HG02981 (cell line): ENCODE measurements around the gene TNFRSF8.
"Not testable (repeated sequence)": the region's sequence is repeated elsewhere in the genome, so short reads cannot be mapped to it uniquely, and the experiment has no call there.

Experiments
- ATAC-seq: cut with Tn5 transposase; IDR thresholded peaks from one replicate; pipeline ENCODE4 v1.9.1; 2021; ENCODE audit warnings: mild to moderate bottlenecking, moderate library complexity; ENCODE audit not compliant: unreplicated experiment

TNFRSF8 gene

DNA sequence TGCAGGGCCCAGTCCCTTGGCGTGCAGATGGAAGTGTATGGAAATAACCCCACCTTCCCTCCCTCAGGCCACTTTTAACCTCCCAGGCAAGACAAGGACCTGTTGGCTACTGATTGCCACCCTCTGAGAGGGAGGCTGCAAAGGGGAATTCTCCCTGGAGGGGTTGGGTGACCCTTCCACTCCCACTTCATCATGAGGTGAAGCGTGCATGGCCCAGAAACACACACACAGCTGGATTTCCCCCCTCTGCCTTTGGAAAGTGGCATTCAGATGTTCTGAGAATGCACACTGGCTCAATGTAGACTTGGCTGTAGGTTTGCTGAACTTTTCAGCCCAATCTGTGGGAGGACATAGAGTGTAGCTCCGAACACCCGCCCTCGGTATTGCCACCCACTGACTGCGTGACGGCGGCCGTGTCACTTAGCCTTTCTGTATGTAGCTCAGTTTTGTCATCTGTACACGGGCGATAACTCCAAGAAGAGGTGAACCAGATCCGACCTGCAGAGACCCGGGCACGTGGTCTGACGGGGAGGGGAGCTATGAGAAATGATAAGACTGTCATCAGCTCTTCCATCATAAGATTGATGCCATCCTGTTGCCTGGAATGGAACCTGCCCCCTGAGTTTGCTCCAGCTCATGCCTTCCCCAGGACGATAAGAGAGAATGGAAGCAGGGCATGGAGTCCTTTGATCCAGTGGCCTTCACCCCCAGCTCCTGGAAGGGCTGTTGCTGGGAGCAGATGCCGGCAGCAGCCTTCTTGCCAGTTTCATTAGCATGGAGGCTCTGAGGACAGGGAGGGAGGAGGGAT, 24.5 kb upstream of the TNFRSF8 start:
- ATAC-seq, result no peak

DNA sequence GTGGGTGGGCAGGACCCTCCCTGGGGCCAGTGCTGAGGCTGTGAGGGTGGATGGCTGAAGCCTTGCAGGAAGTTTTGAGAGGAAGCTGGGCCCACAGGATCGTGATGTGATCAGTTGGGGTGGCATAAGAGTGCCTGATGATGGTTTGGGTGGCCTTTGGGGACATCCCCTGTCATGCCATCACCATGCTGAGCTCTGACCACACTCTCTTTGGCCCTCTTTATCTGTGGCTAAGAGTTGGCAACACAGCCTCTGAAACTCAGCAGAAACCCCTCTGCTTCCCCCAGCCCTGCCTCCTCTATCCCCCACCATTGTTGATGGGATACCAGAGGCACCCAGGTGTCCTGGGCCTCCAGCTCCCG, 24.0 kb upstream of the TNFRSF8 start:
- ATAC-seq, result no peak

DNA sequence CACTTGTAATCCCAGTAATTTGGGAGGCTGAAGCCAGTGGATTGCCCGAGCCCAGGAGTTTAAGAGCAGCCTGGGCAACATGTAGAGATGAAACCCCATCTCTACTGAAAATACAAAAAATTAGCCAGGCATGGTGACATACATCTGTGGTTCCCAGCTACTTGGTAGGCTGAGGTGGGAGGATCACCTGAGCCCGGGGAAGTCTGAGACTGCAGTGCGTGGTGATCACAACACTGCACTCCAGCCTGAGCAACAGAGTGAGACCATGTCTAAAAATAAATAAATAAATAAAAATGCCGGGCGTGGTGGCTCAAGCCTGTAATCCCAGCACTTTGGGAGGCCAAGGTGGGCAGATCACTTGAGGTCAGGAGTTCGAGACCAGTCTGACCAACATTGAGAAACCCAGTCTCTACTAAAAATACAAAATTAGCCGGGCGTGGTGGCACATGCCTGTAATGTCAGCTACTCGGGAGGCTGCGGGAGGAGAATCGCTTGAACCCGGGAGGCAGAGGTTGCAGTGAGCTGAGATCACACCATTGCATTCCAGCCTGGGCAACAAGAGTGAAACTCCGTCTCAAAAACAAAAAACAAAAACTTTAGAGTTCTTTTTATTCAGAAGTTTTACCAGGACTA, 23.2 kb upstream of the TNFRSF8 start:
- peak; percentile 33 for ATAC-seq

DNA sequence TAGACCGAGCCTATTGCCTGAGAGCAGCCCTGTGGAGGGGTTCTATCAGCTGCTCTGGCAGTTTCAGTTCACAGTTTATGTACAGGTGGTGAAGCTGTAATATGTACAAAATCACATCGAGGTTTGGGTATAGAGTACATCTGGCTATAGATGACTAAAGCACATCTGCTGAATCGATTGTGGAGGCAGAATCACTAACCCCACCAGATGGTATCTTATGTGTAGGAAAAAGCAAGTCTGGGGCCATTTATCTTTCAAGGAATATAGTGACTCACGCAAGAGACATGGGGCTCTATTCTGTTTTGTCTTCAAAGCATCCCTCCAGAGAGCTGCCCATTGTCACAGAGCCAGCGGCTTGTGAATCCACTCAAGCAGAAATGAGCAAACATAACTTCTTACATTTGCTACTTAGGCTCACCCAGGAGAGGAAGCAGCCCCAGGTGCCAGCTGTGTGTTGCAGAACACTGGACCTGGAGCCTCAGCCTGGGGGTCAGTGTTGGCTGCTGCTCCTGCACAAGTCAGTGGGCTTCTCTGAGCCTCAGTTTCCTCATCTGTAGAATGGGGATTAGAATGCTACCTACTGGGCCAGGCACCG, 22.5 kb upstream of the TNFRSF8 start:
- peak; percentile 71 for ATAC-seq

DNA sequence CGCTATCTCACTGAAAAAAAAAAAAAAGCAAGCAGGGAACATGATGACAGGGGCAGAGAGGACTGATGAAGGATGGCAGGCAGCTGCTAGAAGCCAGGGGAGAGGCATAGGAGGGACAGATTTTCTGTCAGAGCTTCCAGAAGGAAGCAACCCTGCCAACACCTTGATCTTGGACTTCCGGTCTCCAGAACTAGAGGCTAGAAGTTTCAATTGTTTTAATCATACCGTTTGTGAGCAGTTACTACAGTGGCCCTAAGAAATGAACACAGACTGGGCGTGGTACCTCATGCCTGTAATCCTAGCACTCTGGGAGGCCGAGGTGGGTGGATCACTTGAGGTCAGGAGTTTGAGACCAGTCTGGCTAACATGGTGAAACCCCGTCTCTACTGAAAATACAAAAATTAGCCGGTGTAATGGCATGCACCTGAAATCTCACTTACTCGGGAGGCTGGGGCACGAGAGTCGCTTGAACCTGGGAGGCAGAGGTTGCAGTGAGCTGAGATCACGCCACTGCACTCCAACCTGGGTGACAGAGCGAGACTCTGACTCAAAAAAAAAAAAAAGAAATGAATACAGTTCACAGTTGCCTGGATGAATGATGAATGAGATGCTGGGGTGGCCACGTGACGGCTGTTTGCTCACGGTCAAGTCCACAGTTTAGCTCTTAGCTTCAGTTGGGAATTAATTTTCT, 18.8 kb upstream of the TNFRSF8 start:
- ATAC-seq, result not testable (repeated sequence)

DNA sequence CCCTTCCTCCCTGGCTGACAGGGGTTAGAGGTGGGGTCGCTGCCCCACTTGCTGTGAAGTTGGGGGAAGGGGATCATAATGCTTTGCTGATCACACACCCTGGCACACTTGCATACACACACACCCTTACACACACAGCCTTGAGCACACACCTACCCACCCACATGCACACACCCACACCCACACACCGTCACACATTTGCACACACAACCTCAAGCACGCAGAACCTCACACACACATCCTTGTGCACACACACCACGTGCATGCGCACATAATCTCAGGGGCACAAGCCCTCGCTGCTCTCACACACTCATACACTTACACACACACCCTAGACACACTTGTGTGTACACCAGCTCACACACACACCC, 16.4 kb upstream of the TNFRSF8 start:
- no peak for ATAC-seq

DNA sequence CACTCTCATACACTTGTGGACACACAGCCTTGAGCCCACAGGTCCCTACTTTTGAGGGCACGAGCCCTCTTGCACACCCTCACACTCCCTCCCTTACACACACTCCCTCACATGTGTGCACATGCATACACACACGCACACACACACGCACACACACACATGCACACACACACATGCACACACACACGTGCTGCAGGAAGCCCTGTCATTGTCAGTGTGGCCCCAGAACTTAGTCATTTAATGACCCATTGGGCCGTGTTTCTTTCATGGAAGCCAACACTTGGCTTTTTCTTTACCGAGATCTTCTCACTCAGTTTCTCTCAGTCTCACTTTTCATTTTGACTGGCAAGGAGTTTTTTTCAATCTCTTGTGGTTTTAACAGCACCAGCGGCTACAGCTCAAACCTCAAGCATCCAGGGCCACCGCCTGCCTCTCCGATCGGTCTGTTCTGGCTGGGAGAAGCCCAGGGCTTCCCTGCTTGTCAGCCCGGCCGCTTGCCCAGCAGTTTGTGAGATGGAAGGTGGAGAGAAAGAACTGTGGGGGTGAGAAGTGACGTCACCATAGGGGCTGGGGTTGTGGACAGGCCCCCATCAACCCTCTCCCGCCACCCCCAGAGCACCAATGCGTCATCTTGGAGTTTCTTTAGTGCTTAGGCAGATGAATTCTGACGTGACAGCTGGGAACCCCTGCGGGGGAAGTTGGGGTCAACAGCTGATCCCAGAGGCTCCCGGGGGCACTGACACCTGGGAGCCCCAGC, 15.8 kb upstream of the TNFRSF8 start:
- ATAC-seq, result peak; percentile 38

DNA sequence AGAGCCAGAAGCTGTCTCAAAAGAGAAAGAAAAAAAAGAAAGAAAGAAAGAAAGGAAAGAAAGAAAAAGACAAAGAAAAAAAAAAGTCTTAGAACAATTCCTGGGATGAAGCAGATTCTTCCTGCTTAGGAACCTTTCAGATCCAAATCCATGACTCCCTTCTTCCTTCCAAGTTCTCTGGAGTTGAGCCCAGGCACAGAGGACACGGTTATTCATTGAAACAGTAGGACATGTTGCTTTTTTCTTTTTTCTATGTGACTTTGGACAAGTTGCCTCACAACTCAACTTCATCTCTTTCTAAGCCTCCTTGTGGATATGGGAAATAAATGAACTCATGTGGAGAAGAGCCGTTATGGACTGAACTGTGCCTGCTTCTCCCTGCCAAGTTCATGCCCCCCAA, 14.7 kb upstream of the TNFRSF8 start:
- no peak for ATAC-seq

DNA sequence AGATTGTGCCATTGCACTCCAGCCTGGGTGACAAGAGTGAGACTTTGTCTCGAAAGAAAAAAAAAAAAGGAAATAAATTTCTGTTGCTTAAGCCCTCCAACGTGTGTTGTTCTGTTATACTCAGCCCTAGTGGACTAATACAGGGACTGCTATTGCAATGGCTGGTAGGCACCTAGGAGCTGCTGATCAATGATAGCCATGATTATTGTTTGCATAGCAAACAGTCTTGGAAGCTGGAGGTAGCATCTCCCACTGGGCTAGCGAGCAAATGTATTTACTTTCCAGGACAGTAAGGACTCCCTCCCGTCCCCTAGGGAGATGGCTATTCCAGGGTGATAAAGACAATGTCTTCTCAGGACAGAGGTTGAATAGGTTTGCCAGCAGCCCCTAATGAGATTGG, 13.5 kb upstream of the TNFRSF8 start:
- ATAC-seq, result no peak

DNA sequence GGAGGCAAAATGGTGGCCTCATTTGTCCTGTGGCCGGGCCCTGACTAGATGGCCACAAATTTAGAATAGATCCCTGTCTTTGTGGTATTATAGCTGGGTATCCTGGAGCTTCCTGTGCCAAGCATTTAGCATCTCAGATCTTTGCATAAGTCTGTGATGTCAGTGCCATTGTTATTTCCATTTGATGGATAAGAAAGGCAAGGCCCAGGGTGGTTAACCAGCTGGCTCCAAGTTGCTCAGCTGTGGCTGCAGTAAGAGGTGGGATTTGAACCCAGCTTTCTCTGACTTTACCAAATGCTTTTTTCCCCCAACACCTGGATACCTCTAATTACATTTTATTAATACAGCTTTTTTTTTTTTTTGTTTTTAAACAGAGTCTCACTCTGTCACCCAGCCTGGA, 11.7 kb upstream of the TNFRSF8 start:
- ATAC-seq, result no peak

DNA sequence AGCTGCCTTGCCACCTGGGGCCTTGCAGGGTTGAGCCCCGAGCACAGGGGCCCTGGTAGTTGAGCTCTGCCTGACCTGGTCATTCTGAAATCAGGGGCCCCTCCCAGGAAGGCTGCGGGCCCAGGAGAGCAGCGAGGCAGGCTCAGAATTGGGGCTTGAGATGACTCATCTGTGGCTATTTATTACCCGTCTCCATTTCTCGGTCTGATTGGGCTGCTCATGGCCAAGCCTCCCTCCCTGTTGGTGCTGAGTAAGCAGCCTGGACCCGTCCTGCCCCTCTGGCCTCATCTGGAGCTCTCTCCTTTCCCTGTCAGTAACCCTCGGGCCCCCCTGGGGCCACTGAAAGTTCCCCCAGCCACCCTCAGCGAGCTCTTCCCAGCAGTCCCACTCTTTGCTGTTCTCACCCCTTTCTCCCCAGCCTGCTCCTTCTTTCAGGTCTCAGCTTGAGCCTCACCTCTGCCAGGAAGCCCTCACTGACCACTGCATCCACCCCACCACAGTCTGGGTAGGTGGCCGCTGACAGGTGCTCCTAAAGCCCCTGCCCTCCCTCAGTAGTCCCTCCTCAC, 11.0 kb upstream of the TNFRSF8 start:
- peak; percentile 74 for ATAC-seq

DNA sequence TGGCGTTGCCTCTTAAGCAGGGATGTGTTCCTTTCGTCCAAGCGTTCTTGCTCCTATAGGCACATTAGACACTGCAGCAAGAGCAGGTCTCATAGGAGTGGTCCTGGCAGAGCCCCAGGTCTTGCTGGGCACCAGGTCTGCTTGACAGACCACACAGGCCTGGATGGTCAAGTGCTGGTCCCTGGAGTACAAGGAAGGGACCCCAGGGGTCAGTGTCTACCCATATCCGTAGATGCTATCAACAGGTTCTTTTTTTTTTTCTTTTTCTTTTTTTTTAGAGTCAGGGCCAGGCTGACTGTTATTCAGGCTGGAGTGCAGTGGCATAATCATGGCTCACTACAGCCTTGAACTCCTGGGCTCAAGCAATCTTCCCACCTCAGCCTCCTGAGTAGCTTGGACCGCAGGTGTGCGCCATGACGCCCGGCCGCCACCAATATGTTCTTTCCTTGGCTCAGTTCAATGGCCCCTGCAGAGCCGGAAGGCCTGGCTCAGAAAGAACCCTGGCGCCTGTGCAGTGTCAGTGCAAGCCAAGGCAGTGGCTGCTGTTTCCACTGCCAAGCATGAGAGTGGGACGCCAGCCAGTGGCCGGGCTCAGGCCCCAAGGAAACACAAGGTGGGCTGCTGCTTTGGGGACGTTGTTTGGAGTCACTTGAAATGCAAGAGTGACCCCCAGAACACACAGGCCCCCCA, 10.0 kb upstream of the TNFRSF8 start:
- no peak for ATAC-seq

DNA sequence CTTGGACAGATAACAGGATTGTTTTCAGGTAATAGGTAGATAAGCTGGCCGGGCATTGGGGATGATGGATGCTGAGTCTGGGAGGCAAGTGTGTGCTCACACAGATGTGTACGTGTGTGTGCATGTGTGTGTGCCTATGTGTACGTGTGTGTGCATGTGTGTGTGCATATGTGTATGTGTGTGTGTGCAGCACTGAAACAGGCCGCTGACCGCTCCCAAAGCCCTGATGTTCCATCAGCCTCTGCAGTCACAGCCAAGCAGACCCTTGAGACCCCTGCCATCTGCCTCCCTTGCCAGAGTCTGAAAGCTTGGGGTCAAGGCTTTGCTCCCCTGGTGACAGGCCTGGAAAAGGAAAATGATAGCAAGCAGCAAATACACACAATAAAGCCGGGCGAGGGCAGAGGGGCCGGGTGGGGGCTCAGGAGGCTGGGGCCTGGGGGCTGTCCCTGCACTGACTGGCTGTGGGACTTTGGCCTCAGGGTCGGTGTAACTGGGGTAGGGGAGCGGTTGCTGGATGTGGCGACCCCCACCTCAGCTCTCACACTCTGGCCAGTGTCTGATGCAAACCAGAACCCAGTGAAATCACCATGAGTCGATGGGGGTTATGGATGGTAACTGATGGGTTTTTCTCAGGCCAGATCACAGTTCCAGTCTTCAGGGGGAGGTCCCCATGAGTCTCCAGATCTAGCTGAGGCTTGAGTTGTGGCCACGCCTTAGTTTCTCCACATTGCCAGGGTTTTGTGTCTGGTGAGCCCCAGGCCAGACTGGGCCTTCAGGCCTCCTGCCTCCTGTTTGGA, 9.2 kb upstream of the TNFRSF8 start:
- no peak for ATAC-seq

DNA sequence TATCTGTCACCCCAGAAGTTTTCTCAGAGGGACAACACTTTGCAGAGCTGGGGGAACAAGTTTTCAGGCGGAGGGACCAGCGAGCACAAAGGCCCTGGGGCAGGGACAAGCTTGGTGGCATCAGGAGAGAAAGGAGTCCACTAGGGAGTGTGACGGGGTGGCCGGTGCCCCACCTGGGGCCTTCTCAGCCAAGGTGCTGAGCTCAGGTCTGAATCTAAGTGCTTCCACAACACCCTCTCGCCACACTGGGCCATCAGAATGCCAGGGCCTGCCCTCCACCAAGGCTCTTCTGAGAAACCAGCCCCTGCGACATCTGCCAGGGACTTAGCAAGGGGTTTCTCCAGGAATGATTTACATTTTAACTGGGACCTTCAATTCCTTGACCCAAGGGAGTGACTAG, 7.8 kb upstream of the TNFRSF8 start:
- no peak for ATAC-seq

DNA sequence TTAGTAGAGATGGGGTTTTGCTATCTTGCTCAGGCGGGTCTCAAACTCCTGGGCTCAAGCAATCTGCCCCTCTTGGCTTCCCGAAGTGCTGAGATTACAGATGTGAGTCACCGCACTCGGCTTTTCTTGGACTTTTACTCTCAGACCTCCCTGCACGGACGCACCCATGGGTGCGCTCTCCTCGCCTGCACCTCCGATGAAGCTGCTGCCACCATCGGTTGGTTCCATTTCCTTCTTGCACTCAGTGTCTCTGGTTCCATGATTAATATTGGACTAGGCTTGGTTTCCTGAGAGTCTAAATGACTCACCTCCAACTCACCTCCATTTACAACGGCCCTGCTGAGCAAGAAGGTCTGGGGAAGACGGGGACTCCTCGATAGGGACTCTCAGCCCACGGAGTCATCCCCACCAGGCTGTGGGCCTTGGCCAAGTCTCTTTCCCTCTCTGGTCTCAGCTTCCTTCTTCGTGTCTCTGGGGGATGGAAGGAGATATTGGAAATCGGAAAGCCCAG, 6.7 kb upstream of the TNFRSF8 start:
- no peak for ATAC-seq

DNA sequence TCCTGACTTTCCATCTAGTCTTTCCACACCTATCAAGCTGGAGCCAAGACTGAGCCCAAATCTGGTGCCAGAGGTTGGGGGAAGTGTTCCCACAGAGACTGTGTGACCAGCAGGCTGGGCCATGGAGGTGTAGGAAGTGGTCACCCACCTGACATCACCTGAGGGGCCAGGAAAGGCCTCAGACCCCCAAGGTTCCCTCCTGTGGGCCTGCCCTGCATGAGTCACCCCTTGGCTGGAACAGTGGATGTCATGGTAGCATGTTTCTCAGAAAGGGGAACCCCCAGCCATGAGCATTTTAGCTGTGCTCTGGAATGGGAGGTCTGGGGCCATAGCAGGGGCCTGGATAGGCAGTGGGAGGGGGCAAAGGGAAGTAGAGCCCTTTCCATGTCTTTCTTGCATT, 5.7 kb upstream of the TNFRSF8 start:
- ATAC-seq, result no peak

DNA sequence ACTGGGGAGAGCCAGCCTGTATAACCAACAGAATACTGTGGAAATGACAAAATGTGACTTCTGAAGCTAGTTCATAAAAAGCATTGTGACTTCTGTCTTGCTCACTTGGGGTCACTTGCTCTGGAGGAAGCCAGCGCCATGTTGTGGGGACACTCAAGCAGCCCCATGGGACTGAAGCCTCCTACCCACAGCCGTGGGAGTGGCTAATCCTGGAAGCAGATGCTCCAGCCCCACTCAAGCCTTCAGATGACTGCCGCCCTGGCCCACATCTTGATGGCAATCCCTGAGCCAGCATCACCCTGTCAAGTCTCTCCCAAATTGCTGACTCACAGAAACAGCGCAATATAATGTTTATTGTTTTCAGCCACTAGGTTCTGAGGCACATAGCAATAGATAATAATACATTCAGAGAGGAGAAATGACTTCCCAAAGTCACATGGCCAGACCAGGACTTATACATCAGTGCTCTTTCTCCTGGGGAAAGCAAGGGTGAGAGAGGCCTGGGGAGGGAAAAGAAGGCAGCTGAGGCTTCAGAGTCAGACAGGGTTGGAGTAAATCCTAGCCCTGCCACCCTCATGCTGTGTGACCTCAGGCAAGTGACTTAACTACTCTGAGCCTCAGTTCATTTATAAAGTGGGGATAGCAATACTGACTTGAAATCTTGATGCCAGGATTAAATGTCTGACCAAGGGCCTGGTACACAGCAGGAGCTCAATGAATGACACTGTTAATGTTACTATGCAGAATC, 5.0 kb upstream of the TNFRSF8 start:
- ATAC-seq, result no peak

DNA sequence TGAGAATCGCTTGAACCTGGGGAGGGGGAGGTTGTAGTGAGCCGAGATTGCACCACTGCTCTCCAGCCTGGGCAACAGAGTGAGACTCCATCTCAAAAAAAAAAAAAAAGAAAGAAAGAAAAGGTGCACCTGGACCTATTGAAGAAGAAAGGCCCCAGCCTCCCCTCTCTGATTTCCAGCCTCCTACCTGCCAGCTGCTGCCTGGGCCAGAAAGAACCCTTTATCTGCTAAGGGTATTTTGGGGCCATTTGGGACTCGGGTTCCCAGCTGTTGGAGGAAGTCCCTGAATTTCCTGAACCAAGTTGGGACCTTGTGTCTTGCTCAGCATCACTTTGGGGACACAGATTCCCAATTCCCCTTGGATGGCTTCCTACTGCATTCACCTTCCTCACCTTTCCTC, 3.9 kb upstream of the TNFRSF8 start:
- ATAC-seq, result no peak
